Measurements from ENCODE around the gene CHI3L1. TPM values are rescaled to one million over a fixed set of nuclear protein-coding genes. Genes with fewer than 3 reads are reported as not detected.

CHI3L1 gene
- total and polyA plus RNA-seq, 4 donors = 1.1 to 14.2 (median 1.9) TPM

- H3K9me3 ChIP-seq (ENCODE audit: control insufficient read depth, insufficient read depth, low read length) = no peaks in the 10 kb centered on the region
- peaks cover 16% of the 10 kb centered on the region for H3K36me3 ChIP-seq (ENCODE audit: control insufficient read depth, insufficient read depth, low read length)
- 25% methylated on average over 2 of the region's 5 CpGs for WGBS (ENCODE audit: insufficient coverage)
- no peaks in the 10 kb centered on the region for H3K27me3 ChIP-seq (ENCODE audit: control insufficient read depth, insufficient read depth, low read length)
- DNase-seq (ENCODE audit: low read depth in 4 of 6, low spot score in 6 of 6) = peak in 2 of 6 donors; percentile 53 to 61
- H3K27ac ChIP-seq (ENCODE audit: low read depth, low read length) = peak overlapping the region; percentile 64
- H3K4me1 ChIP-seq (ENCODE audit: control insufficient read depth, insufficient read depth, low read length) = peaks cover 47% of the 10 kb centered on the region
- no peak overlapping the region for H3K4me3 ChIP-seq (ENCODE audit: low read depth, low read length)
These were observed 45.6 kb downstream of the CHI3L1 start for GRCh38 chr1:203140743-203141520.

DNA sequence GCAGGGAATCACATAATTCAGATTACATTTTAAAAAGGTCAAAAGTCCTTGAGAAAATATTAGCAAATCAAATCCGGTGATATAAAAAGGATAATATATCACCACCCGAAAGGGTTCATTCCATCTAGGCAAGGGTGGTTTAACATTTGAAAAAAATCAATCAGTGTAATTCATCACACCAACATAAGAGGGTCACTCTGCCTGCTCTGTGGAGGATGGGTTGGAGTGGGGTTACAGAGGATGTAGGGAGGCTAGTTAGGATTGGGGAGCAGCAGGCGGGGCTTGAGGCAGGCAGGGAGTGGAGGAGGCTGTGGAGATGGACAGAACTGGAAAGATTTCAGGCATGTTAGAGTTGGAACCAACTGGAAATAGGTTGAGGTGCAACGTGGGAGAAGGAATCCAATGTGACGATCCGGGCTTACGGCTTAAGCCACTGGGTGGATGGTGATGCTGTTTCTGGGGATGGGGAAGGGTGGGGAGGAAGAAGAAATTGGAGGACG lies 46.5 kb downstream of the CHI3L1 start:
- Histone ChIP-seq H3K36me3 (ENCODE audit: control insufficient read depth, insufficient read depth, low read length) (peaks cover 12% of the 10 kb centered on the region), H3K4me3 (ENCODE audit: low read depth, low read length) (no peak overlapping the region), H3K9me3 (ENCODE audit: control insufficient read depth, insufficient read depth, low read length) (no peaks in the 10 kb centered on the region), H3K27me3 (ENCODE audit: control insufficient read depth, insufficient read depth, low read length) (no peaks in the 10 kb centered on the region), H3K27ac (ENCODE audit: low read depth, low read length) (no peak overlapping the region), H3K4me1 (ENCODE audit: control insufficient read depth, insufficient read depth, low read length) (peaks cover 41% of the 10 kb centered on the region)
- no peak for DNase-seq (ENCODE audit: low read depth in 4 of 6, low spot score in 6 of 6)
- WGBS (ENCODE audit: insufficient coverage) = 97% methylated on average over 4 of the region's 8 CpGs

- H3K27ac ChIP-seq (ENCODE audit: low read depth, low read length) = no peak overlapping the region
- DNase-seq (ENCODE audit: low read depth in 4 of 6, low spot score in 6 of 6) = peak in 1 of 6 donors; percentile 42
- no peak overlapping the region for H3K4me3 ChIP-seq (ENCODE audit: low read depth, low read length)
- 81% methylated on average over 3 of the region's 3 CpGs for WGBS (ENCODE audit: insufficient coverage)
- H3K36me3 ChIP-seq (ENCODE audit: control insufficient read depth, insufficient read depth, low read length) = peaks cover 9% of the 10 kb centered on the region
- peaks cover 31% of the 10 kb centered on the region for H3K4me1 ChIP-seq (ENCODE audit: control insufficient read depth, insufficient read depth, low read length)
- no peaks in the 10 kb centered on the region for H3K27me3 ChIP-seq (ENCODE audit: control insufficient read depth, insufficient read depth, low read length)
- H3K9me3 ChIP-seq (ENCODE audit: control insufficient read depth, insufficient read depth, low read length) = no peaks in the 10 kb centered on the region
These were observed 48.4 kb downstream of the CHI3L1 start for GRCh38 chr1:203138066-203138465.

- peaks cover 4% of the 10 kb centered on the region for H3K36me3 ChIP-seq (ENCODE audit: control insufficient read depth, insufficient read depth, low read length)
- peaks cover 26% of the 10 kb centered on the region for H3K4me1 ChIP-seq (ENCODE audit: control insufficient read depth, insufficient read depth, low read length)
- no peak overlapping the region for H3K27ac ChIP-seq (ENCODE audit: low read depth, low read length)
- H3K27me3 ChIP-seq (ENCODE audit: control insufficient read depth, insufficient read depth, low read length) = no peaks in the 10 kb centered on the region
- no peak overlapping the region for H3K4me3 ChIP-seq (ENCODE audit: low read depth, low read length)
- 88% methylated on average over 3 of the region's 4 CpGs for WGBS (ENCODE audit: insufficient coverage)
- DNase-seq (ENCODE audit: low read depth in 4 of 6, low spot score in 6 of 6) = no peak
- no peaks in the 10 kb centered on the region for H3K9me3 ChIP-seq (ENCODE audit: control insufficient read depth, insufficient read depth, low read length)
These were observed 49.2 kb downstream of the CHI3L1 start for GRCh38 chr1:203137324-203137723.

GRCh38 chr1:203136409-203137042 lies 50.0 kb downstream of the CHI3L1 start:
- Histone ChIP-seq H3K36me3 (ENCODE audit: control insufficient read depth, insufficient read depth, low read length) (peaks cover 7% of the 10 kb centered on the region), H3K27me3 (ENCODE audit: control insufficient read depth, insufficient read depth, low read length) (no peaks in the 10 kb centered on the region), H3K4me3 (ENCODE audit: low read depth, low read length) (no peak overlapping the region), H3K4me1 (ENCODE audit: control insufficient read depth, insufficient read depth, low read length) (peaks cover 27% of the 10 kb centered on the region), H3K9me3 (ENCODE audit: control insufficient read depth, insufficient read depth, low read length) (no peaks in the 10 kb centered on the region), H3K27ac (ENCODE audit: low read depth, low read length) (no peak overlapping the region)
- WGBS (ENCODE audit: insufficient coverage) = no CpG with 5 or more reads among the region's 1 CpG
- DNase-seq (ENCODE audit: low read depth in 4 of 6, low spot score in 6 of 6) = peak in 1 of 6 donors; percentile 45

DNA sequence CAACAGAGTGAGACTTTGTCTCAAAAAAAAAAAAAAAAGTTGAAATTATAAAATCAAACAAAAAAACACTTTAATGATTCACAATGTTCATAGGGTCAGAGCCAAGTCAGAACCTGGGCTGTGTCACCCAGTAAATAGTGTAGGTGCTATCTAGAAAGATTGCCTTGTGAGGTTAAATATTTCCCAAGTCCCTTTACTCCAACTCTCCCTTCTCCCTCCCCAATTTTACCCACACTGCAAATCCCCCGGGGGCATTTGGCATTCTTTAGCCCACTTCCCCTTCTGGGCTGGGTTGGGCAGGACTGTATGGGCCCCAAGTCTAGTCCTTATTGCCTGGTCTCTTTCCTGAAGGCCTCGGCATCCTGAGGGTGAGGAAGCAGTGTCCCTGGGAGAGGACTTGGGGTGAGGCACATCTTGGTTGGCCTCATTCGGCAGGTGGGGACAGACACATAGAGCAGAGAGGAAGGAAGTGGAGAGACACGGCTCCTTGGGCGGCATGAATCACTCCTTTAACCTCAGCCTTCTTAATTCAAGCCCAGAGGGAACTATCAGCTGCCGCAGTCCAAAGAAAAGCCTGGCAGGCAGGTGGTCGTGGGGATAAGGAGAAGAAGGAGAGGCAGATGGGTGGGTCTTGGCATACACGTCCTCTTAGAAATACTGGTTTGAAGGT lies 50.7 kb downstream of the CHI3L1 start:
- Histone ChIP-seq H3K27ac (ENCODE audit: low read depth, low read length) (no peak overlapping the region), H3K4me3 (ENCODE audit: low read depth, low read length) (no peak overlapping the region), H3K27me3 (ENCODE audit: control insufficient read depth, insufficient read depth, low read length) (no peaks in the 10 kb centered on the region), H3K9me3 (ENCODE audit: control insufficient read depth, insufficient read depth, low read length) (no peaks in the 10 kb centered on the region), H3K36me3 (ENCODE audit: control insufficient read depth, insufficient read depth, low read length) (peaks cover 5% of the 10 kb centered on the region), H3K4me1 (ENCODE audit: control insufficient read depth, insufficient read depth, low read length) (peaks cover 24% of the 10 kb centered on the region)
- no peak for DNase-seq (ENCODE audit: low read depth in 4 of 6, low spot score in 6 of 6)
- WGBS (ENCODE audit: insufficient coverage) = 54% methylated on average over 4 of the region's 8 CpGs

- H3K9me3 ChIP-seq (ENCODE audit: control insufficient read depth, insufficient read depth, low read length) = no peaks in the 10 kb centered on the region
- H3K36me3 ChIP-seq (ENCODE audit: control insufficient read depth, insufficient read depth, low read length) = peaks cover 5% of the 10 kb centered on the region
- H3K4me3 ChIP-seq (ENCODE audit: low read depth, low read length) = no peak overlapping the region
- no peak overlapping the region for H3K27ac ChIP-seq (ENCODE audit: low read depth, low read length)
- DNase-seq (ENCODE audit: low read depth in 4 of 6, low spot score in 6 of 6) = peak in 1 of 6 donors; percentile 44
- WGBS (ENCODE audit: insufficient coverage) = 63% methylated on average over 6 of the region's 12 CpGs
- H3K27me3 ChIP-seq (ENCODE audit: control insufficient read depth, insufficient read depth, low read length) = no peaks in the 10 kb centered on the region
- peaks cover 37% of the 10 kb centered on the region for H3K4me1 ChIP-seq (ENCODE audit: control insufficient read depth, insufficient read depth, low read length)
These were observed 52.4 kb downstream of the CHI3L1 start for GRCh38 chr1:203133970-203134725.

DNA sequence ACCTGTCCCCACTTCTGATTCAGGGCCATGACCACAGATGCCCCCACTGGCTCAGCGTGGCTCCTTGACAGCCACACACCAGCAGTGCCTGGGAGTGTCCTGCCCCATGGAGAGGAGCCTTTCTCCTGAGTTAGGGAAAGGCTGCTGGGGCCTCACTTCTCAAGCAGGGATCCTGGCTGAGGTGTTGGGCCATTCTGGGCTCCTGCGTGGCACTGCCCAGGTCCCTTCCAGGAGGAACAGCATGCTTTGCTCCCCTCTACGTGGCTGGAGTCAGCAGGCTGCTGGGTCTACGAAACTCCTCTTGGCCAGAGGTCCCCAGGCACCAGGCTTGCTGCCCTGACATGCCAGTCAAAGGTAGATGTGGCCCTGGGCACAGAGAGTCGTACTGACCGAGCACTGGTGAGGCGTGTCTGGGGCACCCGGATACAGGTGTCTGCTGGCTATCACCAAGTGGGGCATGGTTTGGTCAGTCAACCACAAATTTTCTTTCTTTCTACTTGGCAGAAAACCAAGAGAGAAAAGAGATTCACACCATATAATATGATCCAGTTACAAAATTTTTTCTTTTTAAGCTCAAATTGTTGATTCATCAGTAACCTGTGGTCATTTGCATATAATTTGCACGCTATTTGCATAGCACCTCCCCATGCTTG lies 54.8 kb downstream of the CHI3L1 start:
- peaks cover 62% of the 10 kb centered on the region for H3K4me1 ChIP-seq (ENCODE audit: control insufficient read depth, insufficient read depth, low read length)
- WGBS (ENCODE audit: insufficient coverage) = 87% methylated on average over 9 of the region's 9 CpGs
- peaks cover 5% of the 10 kb centered on the region for H3K36me3 ChIP-seq (ENCODE audit: control insufficient read depth, insufficient read depth, low read length)
- H3K27me3 ChIP-seq (ENCODE audit: control insufficient read depth, insufficient read depth, low read length) = no peaks in the 10 kb centered on the region
- no peak overlapping the region for H3K4me3 ChIP-seq (ENCODE audit: low read depth, low read length)
- no peak for DNase-seq (ENCODE audit: low read depth in 4 of 6, low spot score in 6 of 6)
- no peak overlapping the region for H3K27ac ChIP-seq (ENCODE audit: low read depth, low read length)
- H3K9me3 ChIP-seq (ENCODE audit: control insufficient read depth, insufficient read depth, low read length) = no peaks in the 10 kb centered on the region
